T-helper 1 cell (primary cell): ENCODE results near the gene MIA2.
"Not testable (repeated sequence)": the region's sequence is repeated elsewhere in the genome, so short reads cannot be mapped to it uniquely, and the experiment has no call there.

Source experiments
- DNase-seq, 5 donors: peaks; one replicate each; pipeline ENCODE4 v3.0.0-alpha.2; 2012 to 2020

The MIA2 gene

GRCh38 chr14:39341126-39341525 lies 107.4 kb downstream of the MIA2 start:
- not testable (repeated sequence) for DNase-seq

- DNase-seq = peak in 1 of 5 donors; percentile 28
Observed at GRCh38 chr14:39342768-39343167, 109.1 kb downstream of the MIA2 start.

GRCh38 chr14:39343614-39344013 lies 109.9 kb downstream of the MIA2 start:
- no peak for DNase-seq

GRCh38 chr14:39350866-39351265 lies 117.2 kb downstream of the MIA2 start:
- no peak for DNase-seq

GRCh38 chr14:39351708-39352107 lies 118.0 kb downstream of the MIA2 start:
- DNase-seq = no peak

GRCh38 chr14:39359069-39359468 lies 125.4 kb downstream of the MIA2 start:
- not testable (repeated sequence) for DNase-seq

- DNase-seq = no peak
Observed at GRCh38 chr14:39360316-39360715, 126.6 kb downstream of the MIA2 start.

- not testable (repeated sequence) for DNase-seq
Observed at GRCh38 chr14:39361556-39361955, 127.8 kb downstream of the MIA2 start.

GRCh38 chr14:39364509-39364908 lies 130.8 kb downstream of the MIA2 start:
- no peak for DNase-seq

GRCh38 chr14:39365354-39365753 lies 131.6 kb downstream of the MIA2 start:
- DNase-seq = no peak

GRCh38 chr14:39366460-39367386 lies 133.0 kb downstream of the MIA2 start:
- no peak for DNase-seq

GRCh38 chr14:39367387-39367751 lies 133.7 kb downstream of the MIA2 start:
- DNase-seq = no peak

GRCh38 chr14:39368261-39368959 lies 134.7 kb downstream of the MIA2 start:
- DNase-seq = peak in 2 of 5 donors; percentile 6 to 12

- no peak for DNase-seq
Observed at GRCh38 chr14:39369029-39369428, 135.3 kb downstream of the MIA2 start.

- no peak for DNase-seq
Observed at GRCh38 chr14:39370415-39370814, 136.7 kb downstream of the MIA2 start.

- no peak for DNase-seq
Observed at GRCh38 chr14:39372656-39373055, 138.9 kb downstream of the MIA2 start.

GRCh38 chr14:39374851-39375250 lies 141.1 kb downstream of the MIA2 start:
- no peak for DNase-seq

- DNase-seq = no peak
Observed at GRCh38 chr14:39376667-39377403, 143.1 kb downstream of the MIA2 start.

GRCh38 chr14:39381366-39381765 lies 147.7 kb downstream of the MIA2 start:
- DNase-seq = no peak

GRCh38 chr14:39382463-39382862 lies 148.7 kb downstream of the MIA2 start:
- no peak for DNase-seq

GRCh38 chr14:39383026-39383660 lies 149.4 kb downstream of the MIA2 start:
- peak in 1 of 5 donors; percentile 33 for DNase-seq

GRCh38 chr14:39383741-39384140 lies 150.0 kb downstream of the MIA2 start:
- DNase-seq = no peak

GRCh38 chr14:39384177-39384576 lies 150.5 kb downstream of the MIA2 start:
- no peak for DNase-seq
